Vagina (tissue), 2 donors: ENCODE results near the gene CLEC4A. TPM values are rescaled to one million over a fixed set of nuclear protein-coding genes. Genes with fewer than 3 reads are reported as not detected.

Experiments
- DNase-seq, 2 donors: peaks; one replicate each; pipeline ENCODE4 v3.0.0-alpha.2; 2017; ENCODE audit errors: extremely low spot score in 2 of 2
- H3K27ac ChIP-seq: fragments of 200-600 bp; sonication (generic); one replicate; pipeline ENCODE4 v1.5.1; 2019
- H3K27me3 ChIP-seq: fragments of 200-600 bp; sonication (generic); one replicate; pipeline ENCODE4 v1.5.1; 2019
- H3K36me3 ChIP-seq, 2 donors: fragments of 200-600 bp; sonication (generic); one replicate each; pipeline ENCODE4 v1.5.1; 2017 to 2019
- H3K4me1 ChIP-seq: fragments of 200-600 bp; sonication (generic); one replicate; pipeline ENCODE4 v1.5.1; 2019
- H3K4me3 ChIP-seq, 2 donors: fragments of 200-600 bp; sonication (generic); 1 replicate in 1 of 2; 2 replicates in 1 of 2; pipeline ENCODE4 v1.5.1; 2016 to 2019
- H3K9me3 ChIP-seq: fragments of 200-600 bp; sonication (generic); one replicate; pipeline ENCODE4 v1.5.1; 2019
- CTCF ChIP-seq, 3 experiments: fragments of 450-650 bp in 2 of 3; fragments of 200-600 bp in 1 of 3; sonication (generic) in 1 of 3; IDR thresholded peaks; one replicate each; pipeline ENCODE4 v1.5.1; 2017 to 2019; ENCODE audit warnings: antibody characterized with exemption in 3 of 3, mild to moderate bottlenecking in 2 of 3, moderate library complexity in 2 of 3
- POLR2A ChIP-seq, 2 donors: fragments of 450-650 bp; IDR thresholded peaks; one replicate each; pipeline ENCODE4 v1.6.1; 2017; ENCODE audit warnings: antibody characterized with exemption in 2 of 2, mild to moderate bottlenecking in 2 of 2, moderate library complexity in 2 of 2
- POLR2AphosphoS5 ChIP-seq, 2 donors: sonication (generic); formaldehyde crosslinking; IDR thresholded peaks; one replicate each; pipeline ENCODE4 v1.9.0; 2017; ENCODE audit warnings: antibody characterized with exemption in 2 of 2, mild to moderate bottlenecking in 2 of 2, low read depth in 1 of 2; ENCODE audit not compliant: insufficient read depth in 1 of 2
- intact Hi-C: fragments of 100-400 bp; cut with DNase I; formaldehyde crosslinking; loops from one replicate; pipeline ENCODE4 v1.15.1; 2023
- total RNA-seq: library from RNA; depleted of rRNA; stranded (reverse); fragments of >200 nt; gene quantifications from one replicate; pipeline ENCODE4 v1.2.3, GENCODE V29; 2016

The CLEC4A gene
- total RNA-seq = 2.2 TPM

DNA sequence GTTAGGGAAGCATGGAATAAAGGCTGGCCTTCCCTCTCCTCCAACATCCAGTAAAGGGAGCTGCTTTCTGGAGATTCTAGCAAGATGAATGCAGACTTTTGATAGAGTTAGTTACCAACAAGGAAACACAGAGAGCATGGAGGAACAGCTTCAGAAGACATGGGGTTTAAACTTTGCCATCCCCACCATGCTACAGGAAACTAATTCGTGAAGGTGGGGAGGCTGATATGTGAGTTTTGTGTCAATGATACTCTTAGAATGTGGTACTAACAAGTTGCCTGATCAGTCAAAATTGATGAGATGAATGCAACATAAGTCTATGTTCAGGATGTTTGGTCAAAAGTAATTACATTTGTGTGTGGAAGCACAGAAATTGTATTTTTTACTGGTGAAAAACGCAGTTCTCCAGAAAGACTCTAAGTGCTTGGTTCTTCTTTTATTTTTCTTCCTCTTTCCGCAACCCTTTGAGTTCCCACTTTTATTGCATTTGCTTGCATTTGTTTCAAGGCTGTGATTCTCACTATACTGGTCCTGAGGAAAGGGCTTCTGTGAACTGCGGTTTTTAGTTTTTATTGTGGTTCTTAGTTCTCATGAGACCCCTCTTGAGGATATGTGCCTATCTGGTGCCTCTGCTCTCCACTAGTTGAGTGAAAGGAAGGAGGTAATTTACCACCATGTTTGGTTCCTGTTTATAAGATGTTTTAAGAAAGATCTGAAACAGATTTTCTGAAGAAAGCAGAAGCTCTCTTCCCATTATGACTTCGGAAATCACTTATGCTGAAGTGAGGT lies at the start of gene CLEC4A:
Gene CLEC4A (plus strand): TSS at position 494 of the 789 bp plus-strand sequence. CDS start 262 bp downstream, at position 756.
- intact Hi-C loops = no loop called here
- Histone ChIP-seq H3K9me3 (no peaks in the 10 kb centered on the region), H3K27me3 (no peaks in the 10 kb centered on the region), H3K36me3 (no peaks in the 10 kb centered on the region), H3K4me3 (no peak within 1 kb of the TSS), H3K27ac (no peak within 1 kb of the TSS), H3K4me1 (no peaks in the 10 kb centered on the region)
- TF ChIP-seq CTCF (IDR thresholded peaks at IDR 0.05) = no peak
- TF ChIP-seq POLR2AphosphoS5 (IDR thresholded peaks at IDR 0.05; ENCODE audit: insufficient read depth in 1 of 2, low read depth in 1 of 2) = no peak
- no peak for TF ChIP-seq POLR2A (IDR thresholded peaks at IDR 0.05)
- no peak for DNase-seq

DNA sequence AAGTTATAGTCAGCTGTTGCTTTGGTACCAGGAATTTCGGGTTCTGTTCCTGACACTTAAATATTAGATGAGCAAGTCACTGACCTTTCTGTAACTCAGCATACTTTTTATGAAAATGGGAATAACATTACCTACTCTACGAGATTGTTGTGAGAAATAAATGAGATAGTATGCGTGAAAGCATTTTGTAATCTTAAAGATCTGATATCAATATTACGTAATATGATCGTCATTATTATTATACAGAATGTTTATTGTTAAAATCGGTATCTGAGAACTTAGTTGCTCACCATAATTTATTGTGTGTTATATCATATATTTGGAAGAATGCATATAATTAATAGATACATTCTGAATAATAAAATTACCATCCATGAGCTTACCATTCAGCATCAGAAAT lies 47.5 kb upstream of the CLEC4A start:
- no peak for TF ChIP-seq POLR2AphosphoS5 (IDR thresholded peaks at IDR 0.05; ENCODE audit: insufficient read depth in 1 of 2, low read depth in 1 of 2)
- TF ChIP-seq POLR2A (IDR thresholded peaks at IDR 0.05) = no peak
- no peak for TF ChIP-seq CTCF (IDR thresholded peaks at IDR 0.05)
- intact Hi-C loops = no loop called here

GRCh38 chr12:8076366-8076765 lies 47.1 kb upstream of the CLEC4A start:
- H3K27ac ChIP-seq = no peak overlapping the region
- intact Hi-C loops = no loop called here
- H3K9me3 ChIP-seq = no peaks in the 10 kb centered on the region
- H3K27me3 ChIP-seq = no peaks in the 10 kb centered on the region
- TF ChIP-seq POLR2A (IDR thresholded peaks at IDR 0.05) = no peak
- no peak for TF ChIP-seq POLR2AphosphoS5 (IDR thresholded peaks at IDR 0.05; ENCODE audit: insufficient read depth in 1 of 2, low read depth in 1 of 2)
- TF ChIP-seq CTCF (IDR thresholded peaks at IDR 0.05) = no peak
- H3K4me1 ChIP-seq = peaks cover 10% of the 10 kb centered on the region
- DNase-seq = no peak
- H3K4me3 ChIP-seq = no peak overlapping the region
- H3K36me3 ChIP-seq = no peaks in the 10 kb centered on the region

More for the DNA sequence above, 47.5 kb upstream of the CLEC4A start:
- Histone ChIP-seq H3K36me3 (no peaks in the 10 kb centered on the region), H3K27ac (no peak overlapping the region), H3K4me1 (peaks cover 7% of the 10 kb centered on the region), H3K9me3 (no peaks in the 10 kb centered on the region), H3K27me3 (no peaks in the 10 kb centered on the region), H3K4me3 (no peak overlapping the region)
- DNase-seq = no peak

- intact Hi-C loops = no loop called here
- Histone ChIP-seq H3K27ac (no peak overlapping the region), H3K9me3 (no peaks in the 10 kb centered on the region), H3K27me3 (no peaks in the 10 kb centered on the region), H3K4me3 (no peak overlapping the region), H3K36me3 (no peaks in the 10 kb centered on the region), H3K4me1 (peaks cover 10% of the 10 kb centered on the region)
- TF ChIP-seq POLR2AphosphoS5 (IDR thresholded peaks at IDR 0.05; ENCODE audit: insufficient read depth in 1 of 2, low read depth in 1 of 2) = no peak
- no peak for TF ChIP-seq POLR2A (IDR thresholded peaks at IDR 0.05)
- TF ChIP-seq CTCF (IDR thresholded peaks at IDR 0.05) = no peak
- DNase-seq = no peak
Measured at GRCh38 chr12:8077207-8077606, 46.2 kb upstream of the CLEC4A start.

DNA sequence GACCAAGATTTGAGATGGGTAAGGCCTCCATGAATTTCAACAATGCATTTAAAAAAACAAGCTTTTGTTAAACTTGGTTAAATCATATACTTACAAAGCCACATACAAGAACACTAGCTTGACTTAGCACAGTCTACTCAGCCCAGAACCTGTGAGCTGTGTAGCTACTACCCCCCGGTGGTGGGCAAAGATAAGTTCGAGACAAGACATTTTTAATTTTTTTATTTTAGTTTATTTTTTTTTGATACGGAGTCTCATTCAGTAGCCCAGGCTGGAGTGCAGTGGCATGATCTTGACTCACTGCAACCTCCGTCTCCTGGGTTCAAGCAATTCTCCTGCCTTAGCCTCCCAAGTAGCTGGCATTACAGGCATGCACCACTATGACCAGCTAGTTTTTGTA lies 45.0 kb upstream of the CLEC4A start:
- Histone ChIP-seq H3K4me3 (no peak overlapping the region), H3K27ac (no peak overlapping the region), H3K27me3 (no peaks in the 10 kb centered on the region), H3K4me1 (peaks cover 19% of the 10 kb centered on the region), H3K36me3 (no peaks in the 10 kb centered on the region), H3K9me3 (no peaks in the 10 kb centered on the region)
- no peak for DNase-seq
- peak in 1 of 3 experiments; percentile 13 for TF ChIP-seq CTCF (IDR thresholded peaks at IDR 0.05)
- no peak for TF ChIP-seq POLR2A (IDR thresholded peaks at IDR 0.05)
- TF ChIP-seq POLR2AphosphoS5 (IDR thresholded peaks at IDR 0.05; ENCODE audit: insufficient read depth in 1 of 2, low read depth in 1 of 2) = no peak
- intact Hi-C loops = no loop called here
